ENCODE data around the gene NTRK1. TPM values are rescaled to one million over a fixed set of nuclear protein-coding genes. Genes with fewer than 3 reads are reported as not detected.

The NTRK1 gene
- total RNA-seq, 1 donor from 2014 or later, result 6.6 TPM

GRCh38 chr1:156885880-156886355, 25.3 kb downstream of the NTRK1 start:
- no peak for TF ChIP-seq CTCF (conservative IDR thresholded peaks at IDR 0.05)
- Mint-ChIP-seq H3K9me3 (no peaks in the 10 kb centered on the region), H3K4me1 (ENCODE audit: unreplicated experiment) (peaks cover 47% of the 10 kb centered on the region), H3K4me3 (no peak overlapping the region), H3K27me3 (peaks cover 72% of the 10 kb centered on the region), H3K27ac (no peak overlapping the region), H3K36me3 (no peaks in the 10 kb centered on the region)
- DNase-seq (ENCODE audit: extremely low spot score, unreplicated experiment), result no peak

- Mint-ChIP-seq H3K4me3 (peak overlapping the region; percentile 50), H3K27ac (peak overlapping the region; percentile 54), H3K4me1 (ENCODE audit: unreplicated experiment) (peaks cover 47% of the 10 kb centered on the region), H3K27me3 (peaks cover 75% of the 10 kb centered on the region), H3K36me3 (no peaks in the 10 kb centered on the region), H3K9me3 (no peaks in the 10 kb centered on the region)
- no peak for TF ChIP-seq CTCF (conservative IDR thresholded peaks at IDR 0.05)
- no peak for DNase-seq (ENCODE audit: extremely low spot score, unreplicated experiment)
These were observed 26.1 kb downstream of the NTRK1 start for GRCh38 chr1:156886583-156887281.

GRCh38 chr1:156887317-156887716, 26.7 kb downstream of the NTRK1 start:
- Mint-ChIP-seq H3K27ac (no peak overlapping the region), H3K4me3 (no peak overlapping the region), H3K4me1 (ENCODE audit: unreplicated experiment) (peaks cover 47% of the 10 kb centered on the region), H3K36me3 (no peaks in the 10 kb centered on the region), H3K27me3 (peaks cover 75% of the 10 kb centered on the region), H3K9me3 (no peaks in the 10 kb centered on the region)
- no peak for TF ChIP-seq CTCF (conservative IDR thresholded peaks at IDR 0.05)
- no peak for DNase-seq (ENCODE audit: extremely low spot score, unreplicated experiment)

GRCh38 chr1:156887734-156888133, 27.1 kb downstream of the NTRK1 start:
- H3K36me3 Mint-ChIP-seq, result no peaks in the 10 kb centered on the region
- H3K27me3 Mint-ChIP-seq, result peaks cover 76% of the 10 kb centered on the region
- H3K27ac Mint-ChIP-seq, result no peak overlapping the region
- no peak for DNase-seq (ENCODE audit: extremely low spot score, unreplicated experiment)
- H3K4me3 Mint-ChIP-seq, result no peak overlapping the region
- H3K9me3 Mint-ChIP-seq, result no peaks in the 10 kb centered on the region
- peaks cover 46% of the 10 kb centered on the region for H3K4me1 Mint-ChIP-seq (ENCODE audit: unreplicated experiment)
- no peak for TF ChIP-seq CTCF (conservative IDR thresholded peaks at IDR 0.05)

- no peak for DNase-seq (ENCODE audit: extremely low spot score, unreplicated experiment)
- H3K27ac Mint-ChIP-seq, result peak overlapping the region; percentile 3
- H3K36me3 Mint-ChIP-seq, result no peaks in the 10 kb centered on the region
- peak overlapping the region; percentile 19 for H3K4me3 Mint-ChIP-seq
- peak; percentile 90 for TF ChIP-seq CTCF (conservative IDR thresholded peaks at IDR 0.05)
- H3K9me3 Mint-ChIP-seq, result no peaks in the 10 kb centered on the region
- H3K27me3 Mint-ChIP-seq, result peaks cover 69% of the 10 kb centered on the region
- peaks cover 34% of the 10 kb centered on the region for H3K4me1 Mint-ChIP-seq (ENCODE audit: unreplicated experiment)
These were observed 29.3 kb downstream of the NTRK1 start for GRCh38 chr1:156889802-156890580.

Measured in type B pancreatic cell (in vitro differentiated cells).